Measurements from ENCODE around the gene FOXK2.

The FOXK2 gene

DNA sequence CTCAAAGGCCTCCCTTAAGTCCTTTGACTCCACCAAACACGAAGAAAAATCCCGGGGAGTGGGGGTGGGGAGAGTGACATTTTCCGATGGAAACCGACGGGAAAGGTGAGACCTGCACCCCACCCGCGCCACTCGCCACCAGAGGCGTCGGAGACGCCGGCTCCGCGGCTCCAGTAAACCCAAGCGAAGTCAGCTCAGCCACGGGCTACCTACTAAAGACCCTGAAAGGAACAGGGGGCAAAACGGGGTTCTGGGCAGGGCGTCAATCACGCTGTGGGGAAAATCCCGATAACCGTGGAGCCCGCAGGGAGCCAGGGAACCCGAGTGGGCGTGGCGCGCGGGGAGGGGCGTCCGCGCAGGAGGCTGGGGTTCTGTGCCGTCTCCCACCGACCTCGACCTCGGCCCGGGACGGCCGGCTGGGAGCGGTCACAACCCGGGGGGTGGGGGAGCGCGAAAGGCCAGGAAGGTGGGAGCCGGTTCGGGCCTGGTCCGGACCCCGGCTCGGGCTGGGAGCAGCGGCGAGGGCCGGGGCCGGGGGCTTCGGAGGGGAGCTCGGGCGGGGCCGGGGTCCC, 128.1 kb downstream of the FOXK2 start:
- DNase-seq (ENCODE audit: low spot score), result peak; percentile 63
- TF ChIP-seq, protein P1, sequence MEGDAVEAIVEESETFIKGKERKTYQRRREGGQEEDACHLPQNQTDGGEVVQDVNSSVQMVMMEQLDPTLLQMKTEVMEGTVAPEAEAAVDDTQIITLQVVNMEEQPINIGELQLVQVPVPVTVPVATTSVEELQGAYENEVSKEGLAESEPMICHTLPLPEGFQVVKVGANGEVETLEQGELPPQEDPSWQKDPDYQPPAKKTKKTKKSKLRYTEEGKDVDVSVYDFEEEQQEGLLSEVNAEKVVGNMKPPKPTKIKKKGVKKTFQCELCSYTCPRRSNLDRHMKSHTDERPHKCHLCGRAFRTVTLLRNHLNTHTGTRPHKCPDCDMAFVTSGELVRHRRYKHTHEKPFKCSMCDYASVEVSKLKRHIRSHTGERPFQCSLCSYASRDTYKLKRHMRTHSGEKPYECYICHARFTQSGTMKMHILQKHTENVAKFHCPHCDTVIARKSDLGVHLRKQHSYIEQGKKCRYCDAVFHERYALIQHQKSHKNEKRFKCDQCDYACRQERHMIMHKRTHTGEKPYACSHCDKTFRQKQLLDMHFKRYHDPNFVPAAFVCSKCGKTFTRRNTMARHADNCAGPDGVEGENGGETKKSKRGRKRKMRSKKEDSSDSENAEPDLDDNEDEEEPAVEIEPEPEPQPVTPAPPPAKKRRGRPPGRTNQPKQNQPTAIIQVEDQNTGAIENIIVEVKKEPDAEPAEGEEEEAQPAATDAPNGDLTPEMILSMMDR (IDR thresholded peaks at IDR 0.05; ENCODE audit: extremely low read depth, missing control alignments), result no peak

DNA sequence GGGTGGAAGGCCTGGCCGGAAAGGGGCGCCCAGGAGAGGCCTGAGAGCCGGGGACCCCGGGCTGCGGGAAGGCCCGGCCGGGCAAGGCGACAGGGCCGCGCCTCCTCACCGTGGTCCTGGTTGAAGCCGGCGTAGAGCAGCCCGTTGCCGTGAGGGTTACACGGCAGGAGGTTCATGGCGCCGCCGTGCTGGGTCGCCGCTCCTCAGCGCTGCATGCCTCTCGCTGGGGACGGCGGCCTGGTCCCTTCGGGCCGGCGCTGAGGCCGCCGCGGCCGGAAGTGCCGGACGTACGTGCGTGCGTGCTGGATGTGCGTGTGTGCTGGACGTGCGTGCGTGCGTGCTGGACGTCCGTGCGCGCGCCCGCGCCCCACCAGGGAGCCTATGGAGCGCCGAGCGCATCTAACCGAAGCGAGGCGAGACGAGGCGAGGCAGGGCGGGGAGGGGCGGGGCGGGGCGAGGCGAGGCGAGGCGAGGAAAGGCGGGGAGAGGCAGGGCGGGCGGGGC, 128.7 kb downstream of the FOXK2 start, which contains the start of gene WDR45B:
Gene WDR45B (minus strand): TSS at position 280 of the 504 bp plus-strand sequence. CDS start 104 bp downstream, at position 176.
- TF ChIP-seq, protein P1 (IDR thresholded peaks at IDR 0.05; ENCODE audit: extremely low read depth, missing control alignments), result no peak
- peak; percentile 100 for DNase-seq (ENCODE audit: low spot score)

DNA sequence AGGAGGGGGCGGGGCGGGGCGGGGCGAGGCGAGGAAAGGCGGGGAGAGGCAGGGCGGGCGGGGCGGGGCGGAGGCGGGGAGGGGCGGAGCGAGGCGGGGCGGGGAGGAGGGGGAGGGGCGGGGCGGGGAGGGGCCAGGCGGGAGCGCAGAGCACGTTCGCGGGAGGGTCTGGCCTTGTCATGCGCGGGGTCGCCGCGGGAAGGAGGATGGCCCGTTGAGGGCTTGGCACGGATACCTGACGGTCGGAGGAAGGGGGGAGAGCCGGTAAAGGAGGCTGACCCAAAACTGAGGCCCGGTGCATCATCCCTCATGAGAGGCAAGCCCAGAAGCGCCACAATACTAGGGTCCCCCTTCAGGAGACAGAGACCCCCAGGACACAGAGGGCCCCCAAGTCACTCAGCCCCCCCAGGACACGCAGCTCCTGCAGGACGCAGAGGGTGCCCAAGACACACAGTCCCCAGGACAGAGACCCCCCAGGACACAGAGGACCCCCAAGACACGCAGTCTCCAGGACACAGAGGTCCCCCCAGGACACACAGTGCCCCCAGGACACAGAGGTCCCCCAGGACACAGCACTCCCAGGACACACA, 129.3 kb downstream of the FOXK2 start:
- peak; percentile 84 for DNase-seq (ENCODE audit: low spot score)
- TF ChIP-seq, protein P1 (IDR thresholded peaks at IDR 0.05; ENCODE audit: extremely low read depth, missing control alignments), result no peak

DNA sequence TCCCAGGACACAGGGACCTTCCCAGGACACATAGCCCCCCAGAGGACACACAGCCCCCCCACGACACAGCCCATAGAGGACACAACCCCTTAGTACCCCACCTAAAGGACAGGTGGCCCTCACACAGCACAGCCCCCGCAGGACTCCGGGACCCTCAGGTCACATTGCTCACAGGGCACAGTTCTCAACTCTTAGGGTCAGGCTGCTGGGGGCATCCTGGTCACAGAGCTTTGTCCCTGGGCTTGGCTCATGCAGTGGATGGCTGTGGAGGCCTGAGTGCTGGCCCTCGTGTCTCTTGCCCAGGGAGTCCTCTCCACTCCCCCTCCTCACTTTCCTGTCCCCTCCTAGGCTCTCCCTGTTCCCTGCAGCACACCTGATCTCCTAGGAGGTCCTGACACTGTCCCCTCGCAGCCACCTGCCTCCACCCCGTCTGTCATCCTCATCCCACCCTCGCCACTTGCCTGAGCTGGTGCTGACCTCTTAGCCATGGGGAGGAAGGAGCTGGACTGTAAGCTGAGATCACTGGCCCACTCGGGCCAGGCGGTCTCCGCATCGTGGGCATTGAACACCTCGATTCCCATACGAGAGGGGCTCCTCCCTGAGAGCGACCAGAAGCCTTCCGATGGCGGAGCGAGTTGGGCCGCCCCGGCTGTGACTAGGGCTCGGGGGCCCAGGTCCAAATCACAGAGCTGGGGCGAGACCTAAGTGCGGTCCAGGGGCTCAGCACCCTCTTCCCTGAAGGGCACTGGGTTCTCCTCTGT, 130.1 kb downstream of the FOXK2 start:
- TF ChIP-seq, protein P1 (IDR thresholded peaks at IDR 0.05; ENCODE audit: extremely low read depth, missing control alignments), result no peak
- no peak for DNase-seq (ENCODE audit: low spot score)

DNA sequence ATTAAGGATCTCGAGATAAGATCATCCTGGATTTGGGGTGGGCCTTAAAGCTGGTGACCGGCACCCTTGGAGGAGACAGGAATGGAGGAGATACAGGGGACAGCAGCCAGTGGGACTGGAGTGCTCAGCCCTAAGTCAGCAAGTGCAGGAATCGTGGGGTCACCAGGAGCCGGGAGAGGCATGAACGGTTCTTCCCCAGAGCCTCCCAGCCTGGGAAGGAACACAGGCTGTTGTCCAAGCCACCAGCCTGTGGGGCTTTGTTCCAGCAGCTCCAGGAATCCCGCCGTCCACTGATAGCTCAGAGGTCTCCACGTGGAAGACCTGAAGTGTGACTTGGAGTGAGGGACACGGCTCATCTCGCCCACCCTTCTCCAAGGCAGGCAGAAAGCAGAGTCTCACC, 131.2 kb downstream of the FOXK2 start:
- no peak for DNase-seq (ENCODE audit: low spot score)
- TF ChIP-seq, protein P1 (IDR thresholded peaks at IDR 0.05; ENCODE audit: extremely low read depth, missing control alignments), result no peak

DNA sequence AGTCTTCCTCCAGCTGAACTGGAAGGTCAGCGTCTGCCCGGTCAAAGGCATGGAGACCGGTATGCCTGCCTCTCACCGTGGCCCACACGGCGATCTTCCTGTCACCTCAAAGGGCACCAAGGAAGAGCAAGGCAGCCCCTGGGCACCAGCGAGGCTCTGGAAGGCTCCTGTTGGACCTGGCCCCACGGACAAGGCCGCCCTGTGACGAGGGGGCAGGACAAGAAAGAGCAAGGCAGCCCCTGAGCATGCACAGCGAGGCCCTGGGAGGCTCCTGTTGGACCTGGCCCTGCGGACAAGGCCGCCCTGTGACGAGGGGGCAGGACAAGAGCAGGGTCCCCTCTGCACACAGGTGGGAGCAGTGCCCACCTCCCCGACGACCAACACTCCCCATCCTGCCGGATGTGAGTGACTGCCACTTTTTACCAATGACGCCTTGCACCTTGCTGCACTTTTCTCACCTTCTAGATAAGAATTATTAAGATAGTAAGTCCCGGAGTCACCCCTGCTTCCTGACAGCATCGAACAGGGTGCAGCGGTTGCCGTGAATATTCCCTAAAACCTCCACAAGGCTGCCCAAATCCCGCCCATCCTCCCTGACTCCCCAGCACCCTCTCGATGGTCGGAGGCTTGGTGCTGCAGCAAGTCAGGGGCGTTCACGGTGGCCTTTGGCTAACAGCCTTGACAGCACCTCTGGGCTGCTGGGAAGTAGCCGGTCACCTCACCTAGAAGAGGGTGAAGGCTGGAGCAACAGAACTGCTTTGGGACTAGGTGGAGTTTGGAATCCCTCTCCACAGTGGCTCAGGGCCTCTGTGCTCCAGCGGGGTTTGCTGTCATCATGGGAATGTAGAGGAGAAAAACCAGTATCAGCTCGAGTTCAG, 134.4 kb downstream of the FOXK2 start:
- TF ChIP-seq, protein P1 (IDR thresholded peaks at IDR 0.05; ENCODE audit: extremely low read depth, missing control alignments), result no peak

More for the DNA sequence above, 134.4 kb downstream of the FOXK2 start:
- DNase-seq (ENCODE audit: low spot score), result no peak

Data from GM20000 (cell line).